Transverse colon (tissue), 3 donors: ENCODE data around the gene DPPA5.
"Not testable (repeated sequence)": the region's sequence is repeated elsewhere in the genome, so short reads cannot be mapped to it uniquely, and the experiment has no call there.

Source experiments
- POLR2A ChIP-seq: fragments of 450-650 bp; IDR thresholded peaks from one replicate; pipeline ENCODE4 v1.6.1; 2016; ENCODE audit warnings: antibody characterized with exemption, mild to moderate bottlenecking, moderate library complexity
- TF ChIP-seq, protein P1 (sequence below), 5 experiments: fragments of 200-600 bp in 3 of 5; fragments of 450-650 bp in 2 of 5; sonication (generic) in 3 of 5; IDR thresholded peaks; 1 replicate in 2 of 5; 2 replicates in 3 of 5; pipeline ENCODE4 v1.5.1; 2016 to 2017; ENCODE audit warnings: antibody characterized with exemption in 5 of 5, inconsistent platforms in 3 of 5, mild to moderate bottlenecking in 2 of 5, moderate library complexity in 1 of 5

DNA sequence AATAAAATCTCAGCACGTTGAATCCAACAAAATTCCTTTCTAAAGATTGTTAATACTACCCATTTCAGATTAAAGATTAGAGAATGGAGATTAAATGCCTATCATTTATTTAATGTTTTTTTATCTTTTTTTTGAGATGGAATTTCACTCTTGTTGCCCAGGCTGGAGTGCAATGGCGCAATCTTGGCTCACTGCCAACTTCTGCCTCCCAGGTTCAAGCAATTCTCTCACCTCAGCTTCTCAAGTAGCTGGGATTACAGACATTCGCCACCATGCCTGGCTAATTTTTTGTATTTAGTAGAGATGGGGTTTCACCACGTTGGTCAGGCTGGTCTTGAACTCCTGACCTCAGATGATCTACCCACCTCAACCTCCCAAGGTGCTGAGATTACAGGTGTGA, 38.1 kb upstream of the DPPA5 start:
- TF ChIP-seq, protein P1, sequence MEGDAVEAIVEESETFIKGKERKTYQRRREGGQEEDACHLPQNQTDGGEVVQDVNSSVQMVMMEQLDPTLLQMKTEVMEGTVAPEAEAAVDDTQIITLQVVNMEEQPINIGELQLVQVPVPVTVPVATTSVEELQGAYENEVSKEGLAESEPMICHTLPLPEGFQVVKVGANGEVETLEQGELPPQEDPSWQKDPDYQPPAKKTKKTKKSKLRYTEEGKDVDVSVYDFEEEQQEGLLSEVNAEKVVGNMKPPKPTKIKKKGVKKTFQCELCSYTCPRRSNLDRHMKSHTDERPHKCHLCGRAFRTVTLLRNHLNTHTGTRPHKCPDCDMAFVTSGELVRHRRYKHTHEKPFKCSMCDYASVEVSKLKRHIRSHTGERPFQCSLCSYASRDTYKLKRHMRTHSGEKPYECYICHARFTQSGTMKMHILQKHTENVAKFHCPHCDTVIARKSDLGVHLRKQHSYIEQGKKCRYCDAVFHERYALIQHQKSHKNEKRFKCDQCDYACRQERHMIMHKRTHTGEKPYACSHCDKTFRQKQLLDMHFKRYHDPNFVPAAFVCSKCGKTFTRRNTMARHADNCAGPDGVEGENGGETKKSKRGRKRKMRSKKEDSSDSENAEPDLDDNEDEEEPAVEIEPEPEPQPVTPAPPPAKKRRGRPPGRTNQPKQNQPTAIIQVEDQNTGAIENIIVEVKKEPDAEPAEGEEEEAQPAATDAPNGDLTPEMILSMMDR (IDR thresholded peaks at IDR 0.05), result not testable (repeated sequence)
- TF ChIP-seq POLR2A, result not testable (repeated sequence)
